HG03575 (cell line): ENCODE measurements around the gene IFT20.
A peak's percentile ranks its signal among the peaks of the same experiment; 100 is the strongest.
"Not testable (repeated sequence)": the region's sequence is repeated elsewhere in the genome, so short reads cannot be mapped to it uniquely, and the experiment has no call there.

Source experiments
- ATAC-seq: cut with Tn5 transposase; IDR thresholded peaks from one replicate; pipeline ENCODE4 v1.9.1; 2021; ENCODE audit not compliant: unreplicated experiment, insufficient number of reproducible peaks, low FRiP score; ENCODE audit errors: extremely low read depth

Gene IFT20

DNA sequence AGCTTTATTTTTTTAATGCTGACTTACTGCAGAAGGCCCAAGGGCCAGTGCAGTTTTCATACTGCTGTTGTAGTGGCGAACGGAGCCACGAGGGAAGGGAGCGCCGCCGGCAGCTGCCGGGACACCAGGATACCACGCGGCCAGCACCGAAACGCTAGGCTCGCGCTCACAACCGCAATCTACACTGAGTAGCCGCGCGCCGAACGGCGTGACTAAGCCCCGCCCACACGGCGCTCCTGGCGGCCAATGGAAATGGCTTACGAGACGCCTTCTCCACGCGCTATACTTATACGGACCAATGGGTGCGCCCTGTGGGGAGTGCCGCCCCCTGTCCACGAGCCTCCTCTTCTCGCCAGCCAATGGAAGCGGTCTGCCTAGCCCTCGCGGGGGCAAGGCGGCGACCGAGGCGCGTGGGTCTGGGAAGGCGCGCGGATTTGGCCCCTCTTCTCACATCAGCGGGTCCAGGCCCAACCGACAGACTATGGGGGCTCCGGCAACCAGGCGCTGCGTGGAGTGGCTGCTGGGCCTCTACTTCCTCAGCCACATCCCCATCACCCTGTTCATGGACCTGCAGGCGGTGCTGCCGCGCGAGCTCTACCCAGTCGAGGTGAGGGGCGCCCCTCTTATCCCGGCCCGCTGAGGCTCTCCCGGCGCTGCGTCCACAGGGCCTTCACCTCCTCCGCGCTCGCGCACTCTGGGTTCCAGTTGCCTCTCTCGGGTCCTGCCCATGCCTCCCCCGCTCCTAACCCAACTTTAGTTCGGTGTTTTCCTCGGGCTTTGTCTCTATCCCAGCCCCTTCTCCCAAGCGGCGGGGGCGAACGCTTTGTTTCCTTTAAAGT, 16.3 kb downstream of the IFT20 start, which contains the start of gene TMEM97:
Gene TMEM97 (plus strand): TSS at position 442 of the 839 bp plus-strand sequence. CDS start 40 bp downstream, at position 482.
- peak; percentile 57 for ATAC-seq

DNA sequence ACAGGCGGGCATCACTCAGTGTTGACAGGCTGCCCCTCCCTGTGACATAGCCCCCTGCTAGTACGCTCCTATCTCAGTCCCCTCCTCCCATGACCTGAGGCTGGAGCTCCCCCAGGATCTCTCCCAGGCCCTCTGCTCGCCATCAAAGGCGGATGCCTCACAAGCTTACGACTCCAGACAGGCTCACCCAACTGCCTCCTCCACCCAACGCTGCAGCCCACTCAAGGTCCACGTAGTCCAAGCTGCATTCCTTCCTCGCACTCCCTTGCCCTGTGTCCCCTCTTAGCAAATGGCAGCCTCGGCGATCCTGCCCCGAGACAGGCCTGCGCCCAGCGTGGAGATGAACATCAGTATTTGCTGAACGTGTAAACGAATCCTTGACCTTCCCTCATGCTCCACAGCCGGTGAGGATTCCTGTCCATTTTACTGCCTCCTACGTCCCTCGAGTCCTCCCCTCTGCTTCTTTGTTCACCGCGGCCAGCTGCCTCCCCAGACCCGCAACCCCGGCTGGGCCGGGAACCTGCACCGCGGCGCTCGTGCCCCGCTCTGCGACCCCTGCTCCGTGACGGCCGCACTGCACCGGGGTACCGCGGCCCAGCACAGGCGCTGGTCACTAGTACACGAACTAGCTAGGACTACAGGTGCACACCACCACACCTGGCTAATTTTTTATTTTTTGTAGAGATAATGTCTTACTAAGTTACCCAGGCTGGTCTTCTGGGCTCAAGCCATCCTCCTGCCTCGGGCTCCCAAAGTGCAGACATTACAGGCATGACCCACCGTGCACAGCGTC, 17.1 kb downstream of the IFT20 start:
- ATAC-seq, result no peak

DNA sequence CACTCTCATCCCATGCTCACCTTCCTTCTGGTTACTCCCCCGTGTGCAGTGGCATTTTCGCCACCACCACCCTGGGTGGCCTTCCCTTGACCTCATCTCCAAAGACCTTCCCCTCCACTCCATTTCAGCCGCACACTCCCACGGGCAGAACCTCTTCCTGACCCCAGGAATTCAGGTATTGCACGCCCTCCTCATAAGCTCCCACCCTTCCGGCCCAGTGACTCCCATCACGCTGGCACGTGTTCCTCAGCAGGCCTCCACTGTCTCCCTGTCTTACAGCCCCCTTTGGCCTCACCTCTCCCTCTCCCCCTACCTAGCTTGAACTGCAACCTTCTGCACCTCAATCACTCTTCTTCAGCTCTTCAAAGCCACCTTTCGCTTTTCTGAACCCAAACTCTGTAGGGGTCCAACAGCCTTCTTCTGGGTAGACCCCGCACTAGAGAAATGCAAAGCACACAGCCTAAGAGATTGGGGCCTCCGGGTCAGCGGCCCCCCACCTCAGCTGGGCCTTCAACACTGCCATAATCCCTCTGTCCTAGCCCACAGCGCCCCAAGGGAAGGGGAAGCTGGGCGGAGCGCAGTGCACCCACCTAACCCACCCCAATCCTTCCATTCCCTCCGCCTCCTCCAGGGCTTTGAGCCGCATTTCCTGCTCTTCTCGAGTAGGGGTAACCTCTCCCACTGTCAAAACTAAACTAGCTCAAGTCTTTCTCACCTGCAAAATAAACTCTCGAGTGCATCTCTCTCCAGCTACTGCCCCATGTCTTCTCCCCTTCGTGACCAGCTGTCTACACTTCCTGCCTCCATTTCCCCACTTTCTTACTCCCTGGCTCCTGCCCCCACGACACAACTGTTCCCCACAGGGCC, 17.9 kb downstream of the IFT20 start:
- ATAC-seq, result no peak

DNA sequence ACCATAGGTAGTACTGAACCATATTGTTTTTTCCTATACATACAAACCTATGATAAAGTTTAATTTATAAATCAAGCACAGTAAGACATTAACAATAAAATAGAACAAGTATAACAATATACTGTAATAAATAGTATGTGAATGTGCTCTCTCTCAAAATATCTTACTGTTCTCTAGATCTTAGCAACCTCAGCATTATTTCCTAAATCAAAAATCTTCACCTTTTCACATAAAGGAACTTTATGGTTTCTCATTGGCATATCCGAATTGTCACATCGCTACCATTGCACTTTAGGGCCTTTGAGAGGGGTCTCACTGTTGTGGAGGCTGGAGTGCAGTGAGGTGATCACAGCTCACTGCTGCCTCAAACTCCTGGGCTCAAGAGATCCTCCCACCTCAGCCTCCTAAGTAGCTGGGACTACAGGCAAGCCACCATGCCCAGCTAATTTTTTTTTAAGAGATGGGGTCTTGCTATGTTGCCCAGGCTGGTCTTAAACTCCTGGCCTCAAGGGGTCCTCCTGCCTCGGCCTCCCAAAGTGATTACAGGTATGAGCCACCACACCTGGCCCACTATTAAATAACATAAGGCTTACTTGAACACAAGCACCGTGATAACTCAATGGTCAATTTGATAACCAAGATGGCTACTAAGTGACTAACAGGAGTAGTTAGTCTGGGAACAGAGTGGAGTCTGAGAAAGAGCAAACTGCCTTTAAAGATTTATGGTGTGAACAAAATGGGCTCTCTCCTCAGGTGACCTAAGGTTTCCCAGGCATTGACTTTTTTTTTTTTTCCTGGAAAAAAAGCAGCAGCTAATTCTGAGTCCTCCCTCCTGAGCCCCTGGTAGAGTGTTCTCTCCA, 19.2 kb downstream of the IFT20 start:
- ATAC-seq, result no peak

DNA sequence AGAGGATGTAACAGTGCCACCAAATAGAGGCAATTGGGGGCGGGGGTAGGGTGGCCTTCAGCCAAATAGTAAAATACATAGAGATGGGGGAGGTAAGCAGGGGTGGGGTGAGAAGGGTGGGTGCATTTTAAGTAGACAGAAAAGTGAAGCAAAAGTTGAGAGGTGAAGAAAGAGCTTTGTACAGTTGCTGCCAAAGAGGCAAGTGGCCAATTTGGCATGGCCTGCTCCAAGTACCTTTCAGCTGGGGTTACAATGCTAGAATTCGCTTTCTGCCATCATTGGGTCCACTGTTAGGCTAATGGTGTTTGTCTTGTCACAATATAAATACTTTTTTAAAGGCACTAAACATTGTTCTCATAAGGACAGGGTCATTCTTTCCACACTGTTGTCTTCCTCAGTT, 21.4 kb downstream of the IFT20 start:
- ATAC-seq, result no peak

DNA sequence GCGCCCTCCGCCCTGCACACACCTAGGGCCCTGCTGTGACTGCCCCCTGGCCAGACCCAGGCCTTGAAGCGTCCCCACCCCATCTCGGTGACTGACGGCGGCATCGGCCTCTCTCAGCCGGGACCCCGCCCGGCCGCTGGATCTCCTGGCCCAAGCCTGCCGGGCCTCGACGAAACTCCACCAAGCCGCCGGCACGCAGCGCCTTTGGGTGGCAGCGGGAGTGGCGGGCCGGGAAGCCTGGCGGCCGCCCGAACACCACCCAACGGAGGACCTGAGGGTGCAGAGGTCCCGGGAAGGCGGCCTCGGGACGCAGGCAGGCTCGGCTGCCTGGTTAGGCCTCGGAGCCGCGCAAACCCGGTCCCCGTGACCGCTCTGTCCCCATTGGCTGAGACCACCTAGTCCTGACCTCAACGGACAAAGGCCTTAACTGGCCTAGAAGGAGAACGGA, 28.3 kb downstream of the IFT20 start:
- ATAC-seq, result no peak

DNA sequence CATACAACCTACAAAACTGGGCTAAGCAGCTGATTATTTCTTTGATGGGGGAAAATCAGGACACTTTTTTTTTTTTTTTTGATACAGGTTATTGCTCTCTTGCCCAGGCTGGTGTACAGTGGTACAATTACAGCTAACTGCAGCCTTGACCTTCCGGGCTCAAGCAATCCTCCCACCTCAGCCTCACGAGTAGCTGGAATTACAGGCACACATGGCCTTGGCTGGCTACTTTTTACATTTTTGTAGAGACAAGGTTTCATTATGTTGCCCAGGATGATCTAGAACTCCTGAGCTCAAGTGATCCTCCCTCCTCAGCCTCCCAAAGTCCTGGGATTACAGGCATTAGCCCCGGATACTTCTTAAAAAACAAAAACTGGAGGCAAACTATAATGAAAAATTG, 36.8 kb downstream of the IFT20 start:
- ATAC-seq, result no peak

DNA sequence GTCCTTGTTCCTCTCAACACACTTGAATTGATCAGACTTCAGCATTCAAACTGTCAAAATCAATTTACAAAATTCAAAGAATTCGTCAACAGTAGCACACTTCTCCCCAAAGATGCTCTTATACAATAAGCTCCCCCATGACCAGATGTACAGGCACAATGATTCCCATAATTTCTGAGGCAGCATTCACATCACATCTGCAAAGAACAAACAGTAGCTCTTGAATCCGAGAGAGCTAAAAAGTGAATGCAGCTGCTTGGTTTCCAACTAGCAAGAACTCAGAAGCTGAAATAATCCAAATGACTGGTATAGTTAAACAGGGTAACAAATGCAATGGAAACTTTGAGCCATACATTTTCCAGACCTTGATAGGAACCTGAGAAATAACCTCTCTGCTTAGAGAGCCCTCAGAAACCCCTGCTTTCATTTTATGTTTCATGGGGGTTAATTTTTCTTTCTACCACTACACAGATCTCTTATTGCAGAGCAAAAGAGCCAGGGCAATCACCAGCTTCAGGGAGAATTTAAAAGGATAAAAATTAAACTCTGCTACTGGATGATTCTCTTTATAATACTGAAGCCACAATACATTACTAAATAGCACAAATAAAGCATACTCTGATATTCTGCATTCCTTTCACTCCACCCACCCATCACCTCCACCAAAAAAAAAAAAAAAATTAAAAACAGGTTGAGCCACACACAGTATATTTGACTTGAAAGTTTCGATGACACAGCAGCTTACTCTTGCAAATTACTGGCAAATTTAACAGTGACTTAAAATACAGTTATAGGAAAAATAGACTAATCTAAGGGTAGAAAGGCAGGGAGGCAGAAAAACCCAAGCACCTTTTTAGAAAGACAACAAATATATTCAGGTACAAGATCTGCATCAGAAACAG, 39.3 kb downstream of the IFT20 start:
- ATAC-seq, result no peak

DNA sequence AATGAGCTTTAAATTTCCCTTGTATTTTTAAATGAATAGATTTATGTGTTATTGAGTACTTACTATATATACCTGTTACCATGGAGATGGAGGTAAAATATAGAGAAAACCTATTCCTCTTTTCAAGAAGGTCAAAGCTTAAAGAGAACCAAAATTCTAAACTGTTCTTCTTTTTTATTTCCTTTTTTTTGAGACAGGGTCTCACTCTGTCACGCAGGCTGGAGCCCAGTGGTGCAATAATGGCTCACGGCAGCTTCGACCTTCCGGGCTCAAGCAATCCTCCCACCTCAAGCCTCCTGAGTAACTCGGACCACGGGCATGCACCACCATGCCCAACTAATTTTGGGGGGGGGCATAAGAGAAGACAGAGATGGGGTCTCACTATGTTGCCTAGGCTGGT, 41.3 kb downstream of the IFT20 start:
- no peak for ATAC-seq

DNA sequence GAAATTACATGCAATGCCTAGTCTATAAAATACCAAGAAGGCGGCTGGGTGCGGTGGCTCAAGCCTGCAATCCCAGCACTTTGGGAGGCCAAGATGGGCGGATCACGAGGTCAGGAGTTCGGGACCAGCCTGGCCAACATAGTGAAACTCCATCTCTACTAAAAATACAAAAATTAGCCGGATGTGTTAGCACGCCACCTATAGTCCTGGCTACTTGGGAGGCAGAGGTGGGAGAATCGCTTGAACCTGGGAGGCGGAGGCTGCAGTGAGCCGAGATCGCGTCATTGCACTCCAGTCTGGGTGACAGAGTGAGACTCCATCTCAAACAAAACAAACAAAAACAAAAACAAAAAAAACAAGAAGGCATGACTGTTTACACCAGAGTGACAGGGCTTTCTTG, 42.4 kb downstream of the IFT20 start:
- ATAC-seq, result not testable (repeated sequence)

DNA sequence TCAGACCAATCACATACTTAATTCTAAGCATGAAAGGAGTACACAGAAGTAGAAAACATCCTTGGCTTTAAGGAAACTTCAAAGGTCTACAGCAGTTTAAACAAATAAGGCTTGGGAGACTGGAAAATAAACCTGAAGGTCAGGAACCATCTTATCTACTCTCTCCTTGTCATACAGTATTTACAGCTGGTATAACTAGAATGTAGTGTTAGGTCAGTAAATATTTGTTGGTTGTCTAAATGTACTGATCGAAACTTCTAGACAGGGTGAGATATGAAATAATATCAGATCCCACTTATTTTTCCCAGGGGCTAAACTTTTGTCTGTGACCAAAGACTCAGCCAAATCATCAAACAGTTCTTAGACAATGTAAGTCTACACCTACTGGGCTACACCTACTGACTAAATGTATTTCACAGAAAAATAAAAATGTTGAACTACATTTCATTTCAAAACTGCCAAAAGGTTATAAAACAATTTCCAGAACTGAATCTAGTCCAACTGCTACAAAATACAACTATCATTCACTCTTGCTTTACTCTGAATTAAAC, 43.4 kb downstream of the IFT20 start:
- ATAC-seq, result no peak

DNA sequence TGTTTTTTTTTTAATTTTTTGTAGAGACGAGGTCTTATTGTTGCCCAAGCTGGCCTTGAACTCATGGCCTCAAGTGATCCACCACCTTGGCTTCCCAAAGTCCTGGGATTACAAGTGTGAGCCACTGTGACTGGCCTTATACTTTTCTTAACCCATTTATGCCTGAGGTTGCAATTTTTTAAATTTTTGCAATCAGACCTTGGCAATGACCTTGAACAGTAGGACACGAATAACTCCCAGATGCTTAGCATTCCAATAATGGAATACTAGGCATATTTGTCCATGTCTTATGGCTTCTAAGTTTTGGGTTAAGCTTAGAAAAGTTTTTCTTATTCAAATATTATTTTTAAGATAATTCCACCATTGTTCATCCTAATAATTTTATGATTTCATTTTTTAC, 44.6 kb downstream of the IFT20 start:
- no peak for ATAC-seq

DNA sequence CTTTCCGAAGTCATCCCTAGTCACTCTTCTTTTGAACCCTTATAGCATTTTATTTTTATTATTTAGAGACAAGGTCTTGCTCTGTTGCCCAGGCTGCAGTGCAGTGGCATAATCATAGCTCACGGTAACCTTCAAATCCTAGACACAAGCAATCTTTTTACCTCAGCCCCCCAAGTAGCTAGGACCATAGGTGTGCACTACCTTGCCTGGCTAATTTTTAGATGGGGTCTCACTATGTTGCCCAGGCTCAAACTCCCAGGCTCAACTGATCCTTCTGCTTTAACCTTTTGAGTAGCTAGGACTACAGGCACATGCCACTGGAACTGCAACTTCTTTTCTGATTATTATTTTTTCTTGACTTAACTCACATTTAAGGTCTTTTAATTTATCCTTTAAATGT, 49.3 kb downstream of the IFT20 start:
- no peak for ATAC-seq

DNA sequence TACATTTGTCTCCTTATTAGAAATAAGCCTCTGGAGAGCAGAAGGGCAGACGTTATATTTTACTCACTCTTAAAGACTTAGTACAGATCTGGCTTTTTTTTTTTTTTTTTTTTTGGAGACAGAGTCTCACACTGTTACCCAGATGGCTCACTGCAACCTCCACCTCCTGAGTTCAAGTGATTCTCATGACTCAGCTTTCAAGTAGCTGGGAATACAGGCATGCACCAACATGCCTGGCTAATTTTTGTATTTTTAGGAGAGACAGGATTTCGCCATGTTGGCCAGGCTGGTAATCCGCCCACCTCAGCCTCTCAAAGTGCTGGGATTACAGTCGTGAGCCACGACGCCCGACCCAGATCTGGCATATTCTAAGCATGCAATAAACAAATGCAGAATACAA, 52.7 kb downstream of the IFT20 start:
- ATAC-seq, result no peak

DNA sequence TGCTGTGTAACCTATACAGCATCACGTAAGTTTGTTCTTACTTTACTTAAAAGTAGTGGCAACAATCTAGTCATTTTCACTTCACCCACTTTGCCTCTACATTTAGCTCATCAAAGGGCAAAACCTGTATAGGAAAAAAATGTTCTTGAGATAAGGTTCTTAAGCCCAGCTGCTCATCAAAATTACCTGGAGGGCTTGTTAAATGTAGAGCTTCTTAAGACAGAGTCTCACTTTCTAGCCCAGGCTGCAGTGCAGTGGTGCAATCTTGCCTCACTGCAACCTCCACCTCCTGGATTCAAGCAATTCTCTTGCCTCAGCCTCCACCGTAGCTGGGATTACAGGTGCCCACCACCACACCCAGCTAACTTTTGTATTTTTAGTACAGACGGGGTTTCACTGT, 54.4 kb downstream of the IFT20 start:
- no peak for ATAC-seq

DNA sequence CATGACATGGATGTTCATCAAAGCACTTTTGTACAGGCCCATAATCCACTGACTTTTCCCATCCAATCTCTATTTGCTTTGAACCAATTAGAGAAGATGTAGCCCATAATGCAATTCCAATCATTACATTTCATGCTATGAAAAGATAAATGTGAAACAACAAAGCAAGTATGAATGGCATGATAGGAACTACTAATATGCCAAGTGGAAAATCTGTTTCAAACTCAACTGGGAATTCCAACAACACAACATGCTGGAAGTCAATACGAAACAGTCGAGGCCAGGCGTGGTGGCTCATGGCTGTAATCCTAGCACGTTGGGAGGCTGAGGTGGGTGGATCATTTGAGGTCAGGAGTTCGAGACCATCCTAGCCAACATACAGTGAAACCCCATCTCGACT, 55.9 kb downstream of the IFT20 start:
- no peak for ATAC-seq
